HCT116 (cell line): ENCODE data around the gene SPI1.

Source experiments
- EGR1 ChIP-seq: IDR thresholded peaks from 2 replicates; pipeline ENCODE4 v1.6.1; 2012; ENCODE audit warnings: low read depth
- EZH2 ChIP-seq: fragments of 200-600 bp; sonication (generic); IDR thresholded peaks from 2 replicates; pipeline ENCODE4 v1.6.1; 2017; ENCODE audit warnings: antibody characterized with exemption, mixed run types
- EZH2phosphoT487 ChIP-seq: fragments of 200-600 bp; IDR thresholded peaks from 2 replicates; pipeline ENCODE4 v1.6.1; 2018; ENCODE audit warnings: antibody characterized with exemption, borderline replicate concordance
- JUND ChIP-seq: IDR thresholded peaks from 2 replicates; pipeline ENCODE4 v1.6.1; 2012
- POLR2A ChIP-seq: IDR thresholded peaks from 2 replicates; pipeline ENCODE4 v1.7.0; 2011; ENCODE audit warnings: borderline replicate concordance; ENCODE audit not compliant: insufficient read depth, insufficient read length; ENCODE audit errors: extremely low read depth
- POLR2AphosphoS5 ChIP-seq: IDR thresholded peaks from 2 replicates; pipeline ENCODE4 v1.6.1; 2011; ENCODE audit warnings: mild to moderate bottlenecking, low read depth, low read length, moderate library complexity
- RAD21 ChIP-seq: IDR thresholded peaks from 2 replicates; pipeline ENCODE4 v1.6.1; 2012; ENCODE audit warnings: low read depth, mild to moderate bottlenecking
- TCF7L2 ChIP-seq: IDR thresholded peaks from 2 replicates; pipeline ENCODE4 v1.7.0; 2011; ENCODE audit warnings: borderline replicate concordance, inconsistent platforms; ENCODE audit not compliant: insufficient read depth, insufficient read length; ENCODE audit errors: extremely low read depth
- YY1 ChIP-seq: IDR thresholded peaks from 2 replicates; pipeline ENCODE4 v1.6.1; 2011; ENCODE audit warnings: low read length, low read depth, moderate library complexity, mild to moderate bottlenecking; ENCODE audit not compliant: insufficient replicate concordance; ENCODE audit errors: extremely low read depth
- TF ChIP-seq, protein P1 (sequence below), 3 experiments: fragments of 200-600 bp in 1 of 3; sonication (generic) in 1 of 3; IDR thresholded peaks in 2 of 3; conservative IDR thresholded peaks in 1 of 3; 2 replicates each; pipeline ENCODE4 v1.5.1; 2012 to 2017; ENCODE audit warnings: low read depth in 2 of 3, low read length in 2 of 3, antibody characterized with exemption in 1 of 3, borderline replicate concordance in 1 of 3, control low read depth in 1 of 3, mild to moderate bottlenecking in 1 of 3, mixed read lengths in 1 of 3, mixed run types in 1 of 3, moderate library complexity in 1 of 3; ENCODE audit not compliant: insufficient read depth in 1 of 3
- TF ChIP-seq, protein P2 (sequence below): IDR thresholded peaks from 2 replicates; pipeline ENCODE4 v1.6.1; 2012; ENCODE audit warnings: low read depth
- TF ChIP-seq, protein P3 (sequence below): IDR thresholded peaks from 2 replicates; pipeline ENCODE4 v1.6.1; 2012
- TF ChIP-seq, protein P4 (sequence below): IDR thresholded peaks from 2 replicates; pipeline ENCODE4 v1.6.1; 2011; ENCODE audit warnings: mild to moderate bottlenecking, low read length, moderate library complexity; ENCODE audit not compliant: insufficient replicate concordance; ENCODE audit errors: extremely low read depth

DNA sequence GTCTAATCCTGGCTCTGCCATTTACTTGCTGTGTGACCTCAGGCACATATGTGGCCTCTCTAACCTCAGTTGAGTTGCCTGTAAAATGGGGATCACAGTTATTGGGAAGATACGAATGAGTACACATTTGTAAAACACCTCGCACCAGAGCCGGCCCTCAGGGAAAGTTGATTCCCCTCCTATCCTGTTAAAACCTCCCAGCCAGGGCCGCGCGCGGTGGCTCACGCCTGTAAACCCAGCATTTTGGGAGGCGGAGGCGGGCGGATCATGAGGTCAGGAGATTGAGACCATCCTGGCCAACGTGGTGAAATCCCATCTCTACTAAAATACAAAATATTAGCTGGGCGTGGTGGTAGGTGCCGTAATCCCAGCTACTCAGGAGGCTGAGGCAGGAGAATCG, 18.0 kb downstream of the SPI1 start:
- TF ChIP-seq, protein P1, sequence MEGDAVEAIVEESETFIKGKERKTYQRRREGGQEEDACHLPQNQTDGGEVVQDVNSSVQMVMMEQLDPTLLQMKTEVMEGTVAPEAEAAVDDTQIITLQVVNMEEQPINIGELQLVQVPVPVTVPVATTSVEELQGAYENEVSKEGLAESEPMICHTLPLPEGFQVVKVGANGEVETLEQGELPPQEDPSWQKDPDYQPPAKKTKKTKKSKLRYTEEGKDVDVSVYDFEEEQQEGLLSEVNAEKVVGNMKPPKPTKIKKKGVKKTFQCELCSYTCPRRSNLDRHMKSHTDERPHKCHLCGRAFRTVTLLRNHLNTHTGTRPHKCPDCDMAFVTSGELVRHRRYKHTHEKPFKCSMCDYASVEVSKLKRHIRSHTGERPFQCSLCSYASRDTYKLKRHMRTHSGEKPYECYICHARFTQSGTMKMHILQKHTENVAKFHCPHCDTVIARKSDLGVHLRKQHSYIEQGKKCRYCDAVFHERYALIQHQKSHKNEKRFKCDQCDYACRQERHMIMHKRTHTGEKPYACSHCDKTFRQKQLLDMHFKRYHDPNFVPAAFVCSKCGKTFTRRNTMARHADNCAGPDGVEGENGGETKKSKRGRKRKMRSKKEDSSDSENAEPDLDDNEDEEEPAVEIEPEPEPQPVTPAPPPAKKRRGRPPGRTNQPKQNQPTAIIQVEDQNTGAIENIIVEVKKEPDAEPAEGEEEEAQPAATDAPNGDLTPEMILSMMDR (IDR thresholded peaks at IDR 0.05 in 2 of 3, conservative IDR thresholded peaks at IDR 0.05 in 1 of 3; ENCODE audit: borderline replicate concordance in 1 of 3, insufficient read depth in 1 of 3, low read depth in 2 of 3, low read length in 2 of 3) = no peak
- TF ChIP-seq, protein P2, sequence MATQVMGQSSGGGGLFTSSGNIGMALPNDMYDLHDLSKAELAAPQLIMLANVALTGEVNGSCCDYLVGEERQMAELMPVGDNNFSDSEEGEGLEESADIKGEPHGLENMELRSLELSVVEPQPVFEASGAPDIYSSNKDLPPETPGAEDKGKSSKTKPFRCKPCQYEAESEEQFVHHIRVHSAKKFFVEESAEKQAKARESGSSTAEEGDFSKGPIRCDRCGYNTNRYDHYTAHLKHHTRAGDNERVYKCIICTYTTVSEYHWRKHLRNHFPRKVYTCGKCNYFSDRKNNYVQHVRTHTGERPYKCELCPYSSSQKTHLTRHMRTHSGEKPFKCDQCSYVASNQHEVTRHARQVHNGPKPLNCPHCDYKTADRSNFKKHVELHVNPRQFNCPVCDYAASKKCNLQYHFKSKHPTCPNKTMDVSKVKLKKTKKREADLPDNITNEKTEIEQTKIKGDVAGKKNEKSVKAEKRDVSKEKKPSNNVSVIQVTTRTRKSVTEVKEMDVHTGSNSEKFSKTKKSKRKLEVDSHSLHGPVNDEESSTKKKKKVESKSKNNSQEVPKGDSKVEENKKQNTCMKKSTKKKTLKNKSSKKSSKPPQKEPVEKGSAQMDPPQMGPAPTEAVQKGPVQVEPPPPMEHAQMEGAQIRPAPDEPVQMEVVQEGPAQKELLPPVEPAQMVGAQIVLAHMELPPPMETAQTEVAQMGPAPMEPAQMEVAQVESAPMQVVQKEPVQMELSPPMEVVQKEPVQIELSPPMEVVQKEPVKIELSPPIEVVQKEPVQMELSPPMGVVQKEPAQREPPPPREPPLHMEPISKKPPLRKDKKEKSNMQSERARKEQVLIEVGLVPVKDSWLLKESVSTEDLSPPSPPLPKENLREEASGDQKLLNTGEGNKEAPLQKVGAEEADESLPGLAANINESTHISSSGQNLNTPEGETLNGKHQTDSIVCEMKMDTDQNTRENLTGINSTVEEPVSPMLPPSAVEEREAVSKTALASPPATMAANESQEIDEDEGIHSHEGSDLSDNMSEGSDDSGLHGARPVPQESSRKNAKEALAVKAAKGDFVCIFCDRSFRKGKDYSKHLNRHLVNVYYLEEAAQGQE = no peak
- TF ChIP-seq EZH2phosphoT487 (no peak), EZH2 (no peak), YY1 (no peak), POLR2A (no peak), POLR2AphosphoS5 (no peak), RAD21 (no peak), JUND (no peak), TCF7L2 (no peak), EGR1 (no peak)
- TF ChIP-seq, protein P3, sequence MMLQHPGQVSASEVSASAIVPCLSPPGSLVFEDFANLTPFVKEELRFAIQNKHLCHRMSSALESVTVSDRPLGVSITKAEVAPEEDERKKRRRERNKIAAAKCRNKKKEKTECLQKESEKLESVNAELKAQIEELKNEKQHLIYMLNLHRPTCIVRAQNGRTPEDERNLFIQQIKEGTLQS = no peak
- TF ChIP-seq, protein P4, sequence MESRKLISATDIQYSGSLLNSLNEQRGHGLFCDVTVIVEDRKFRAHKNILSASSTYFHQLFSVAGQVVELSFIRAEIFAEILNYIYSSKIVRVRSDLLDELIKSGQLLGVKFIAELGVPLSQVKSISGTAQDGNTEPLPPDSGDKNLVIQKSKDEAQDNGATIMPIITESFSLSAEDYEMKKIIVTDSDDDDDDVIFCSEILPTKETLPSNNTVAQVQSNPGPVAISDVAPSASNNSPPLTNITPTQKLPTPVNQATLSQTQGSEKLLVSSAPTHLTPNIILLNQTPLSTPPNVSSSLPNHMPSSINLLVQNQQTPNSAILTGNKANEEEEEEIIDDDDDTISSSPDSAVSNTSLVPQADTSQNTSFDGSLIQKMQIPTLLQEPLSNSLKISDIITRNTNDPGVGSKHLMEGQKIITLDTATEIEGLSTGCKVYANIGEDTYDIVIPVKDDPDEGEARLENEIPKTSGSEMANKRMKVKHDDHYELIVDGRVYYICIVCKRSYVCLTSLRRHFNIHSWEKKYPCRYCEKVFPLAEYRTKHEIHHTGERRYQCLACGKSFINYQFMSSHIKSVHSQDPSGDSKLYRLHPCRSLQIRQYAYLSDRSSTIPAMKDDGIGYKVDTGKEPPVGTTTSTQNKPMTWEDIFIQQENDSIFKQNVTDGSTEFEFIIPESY = no peak
